GM19099 (cell line): ENCODE data around the gene WASF2.

Experiments used
- POLR2A ChIP-seq: IDR thresholded peaks from 3 replicates; pipeline ENCODE4 v1.6.1; 2011; ENCODE audit warnings: low read depth; ENCODE audit not compliant: insufficient read length; ENCODE audit errors: extremely low read depth

WASF2 gene

DNA sequence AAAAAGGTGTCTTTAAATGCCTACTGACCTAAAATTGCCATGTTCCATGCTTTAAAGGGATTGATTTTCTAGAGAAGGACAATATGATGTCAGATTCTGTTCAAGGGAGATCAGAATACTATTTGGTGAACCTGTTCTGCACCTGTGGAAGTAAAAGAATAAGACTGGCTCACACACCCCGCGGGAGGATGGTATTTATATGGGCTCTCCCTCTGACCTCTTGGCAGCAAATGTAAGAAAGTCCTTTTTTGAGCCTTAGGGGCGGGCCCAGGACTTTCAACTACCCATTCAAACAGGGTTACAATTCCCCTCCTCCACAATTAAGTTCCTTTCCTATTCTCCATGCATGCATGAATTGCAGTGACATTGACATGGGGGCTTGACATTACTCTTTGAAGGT lies 42.1 kb downstream of the WASF2 start:
- TF ChIP-seq POLR2A = no peak

DNA sequence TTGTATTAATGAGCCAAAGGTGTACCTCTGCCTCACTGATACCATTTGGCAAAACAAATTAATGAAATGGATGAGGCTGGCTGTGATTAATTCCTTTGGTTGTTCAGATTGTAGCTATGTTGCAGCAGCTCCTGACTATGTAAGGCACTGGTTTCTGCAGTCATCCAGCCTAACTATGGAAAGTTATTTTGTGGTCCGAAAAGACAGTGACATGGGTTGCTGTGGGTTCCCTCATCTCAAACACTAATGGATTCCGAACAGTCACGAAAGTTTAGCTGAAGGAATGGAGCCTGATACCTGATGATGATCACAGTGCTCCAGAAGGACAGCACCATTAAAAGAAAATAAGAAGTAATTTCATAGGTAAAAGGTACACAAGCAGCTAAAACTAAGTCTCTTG lies 42.6 kb downstream of the WASF2 start:
- TF ChIP-seq POLR2A = no peak

DNA sequence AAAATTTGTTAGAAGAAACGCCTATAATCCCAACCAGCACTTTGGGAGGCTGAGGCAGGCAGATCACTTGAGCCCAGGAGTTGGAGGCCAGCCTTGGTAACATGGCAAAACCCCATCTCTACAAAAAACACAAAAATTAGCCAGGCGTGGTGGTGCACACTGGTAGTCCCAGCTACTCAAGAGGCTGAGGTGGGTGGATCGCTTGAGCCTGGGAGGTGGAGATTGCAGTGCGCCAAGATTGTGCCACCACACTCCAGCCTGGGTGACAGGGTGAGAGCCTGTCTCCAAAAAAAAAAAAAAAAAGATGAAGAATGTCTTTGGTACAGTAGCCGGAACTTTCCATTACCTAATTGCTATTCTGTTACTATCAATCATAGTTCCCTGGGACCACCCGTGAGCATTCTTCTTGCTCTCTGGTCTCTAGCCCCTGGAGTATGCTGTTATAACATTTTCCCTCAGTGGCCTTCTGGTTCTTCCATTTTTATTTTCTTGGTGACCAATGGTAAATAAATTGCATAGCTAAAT lies 43.4 kb downstream of the WASF2 start:
- no peak for TF ChIP-seq POLR2A

DNA sequence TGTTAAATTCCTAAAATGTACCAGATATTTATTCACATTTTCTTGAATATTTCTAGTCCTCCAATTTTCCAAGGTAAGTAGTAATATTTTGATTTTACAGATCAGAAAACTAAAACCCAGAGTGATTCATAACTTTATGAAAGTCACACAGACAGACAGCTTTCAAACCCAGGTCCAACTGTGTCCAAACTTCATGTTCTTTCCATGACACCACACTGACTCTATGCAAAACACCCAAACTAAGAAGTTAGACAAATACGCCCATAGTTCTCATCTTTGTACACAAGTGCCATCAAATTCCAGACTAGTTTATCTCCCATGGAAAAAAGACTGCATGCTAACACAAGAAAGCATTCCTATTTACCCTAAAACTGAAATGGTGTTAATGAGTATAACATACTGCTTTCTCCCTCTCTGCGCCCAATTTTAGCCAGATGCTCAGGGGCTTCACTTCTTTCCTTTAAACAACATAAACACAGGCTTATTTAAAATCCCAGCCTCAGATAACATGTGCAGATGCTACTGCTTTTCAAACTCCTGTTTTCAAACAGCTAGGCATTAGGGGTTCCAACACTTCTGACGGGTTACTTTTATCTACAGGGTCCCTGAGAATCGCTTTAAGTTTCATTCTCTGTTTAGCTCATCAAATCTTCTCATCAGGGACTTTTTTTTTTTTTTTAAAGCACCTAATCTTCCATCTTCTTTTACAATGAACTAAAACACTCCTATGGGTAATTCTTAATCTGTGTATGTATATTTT lies 44.6 kb downstream of the WASF2 start:
- TF ChIP-seq POLR2A = no peak

DNA sequence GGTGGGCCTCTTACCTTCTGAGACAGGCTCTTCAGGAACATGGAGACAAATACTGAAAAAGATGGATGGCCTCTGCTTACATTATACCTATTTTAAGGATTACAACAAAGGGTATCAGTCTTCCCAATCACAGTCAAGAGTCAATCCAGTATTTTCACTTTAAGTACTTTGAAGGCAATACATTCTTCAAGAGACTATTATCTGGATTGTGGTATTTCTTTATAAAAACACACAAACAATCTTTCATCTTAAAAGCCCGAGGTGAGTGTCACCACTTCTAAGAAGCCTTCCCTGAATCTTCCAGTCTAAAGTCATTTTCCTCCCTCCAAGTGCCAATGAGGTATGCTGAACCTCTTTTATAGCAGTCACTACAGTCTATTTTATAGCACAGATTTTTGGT lies 45.3 kb downstream of the WASF2 start:
- no peak for TF ChIP-seq POLR2A

DNA sequence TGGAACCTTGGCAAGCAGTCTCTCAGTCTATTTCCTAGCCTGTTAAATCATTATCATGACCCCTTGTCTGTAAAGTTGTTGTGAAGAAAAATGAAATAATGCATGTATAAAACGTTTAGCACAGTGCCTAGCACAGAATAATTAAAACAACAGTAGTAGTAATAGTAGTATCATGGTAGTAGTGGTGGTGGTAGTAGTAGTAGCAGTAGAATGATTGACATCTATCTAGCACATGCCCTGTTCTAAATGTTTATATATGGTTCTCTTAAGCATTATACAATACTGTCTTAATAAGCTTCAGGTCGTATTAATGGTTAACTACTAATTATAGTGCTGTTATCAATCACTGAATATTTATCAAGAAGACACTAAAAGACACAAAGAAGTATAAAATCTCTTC lies 50.8 kb downstream of the WASF2 start:
- no peak for TF ChIP-seq POLR2A

DNA sequence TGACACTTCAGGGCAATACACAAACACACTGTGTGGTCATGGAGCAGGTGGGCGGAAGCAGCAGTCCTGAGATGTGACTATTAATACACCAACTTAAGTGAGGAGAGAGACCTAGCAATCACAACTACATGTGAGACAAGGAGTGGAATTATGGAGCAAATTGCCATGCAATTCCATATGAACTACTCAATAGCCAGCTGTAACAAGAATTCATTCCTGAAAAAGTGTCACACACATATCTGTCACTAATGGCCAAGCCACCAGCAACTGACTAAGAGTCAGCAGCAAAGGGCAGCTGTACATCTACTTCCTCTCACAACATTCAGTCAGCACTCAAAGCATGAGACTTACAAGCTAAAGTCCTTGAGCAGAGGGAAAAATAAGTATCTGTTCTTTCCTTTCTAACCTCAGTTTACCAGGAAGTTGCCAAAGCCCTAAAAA lies 51.3 kb downstream of the WASF2 start:
- TF ChIP-seq POLR2A = no peak

DNA sequence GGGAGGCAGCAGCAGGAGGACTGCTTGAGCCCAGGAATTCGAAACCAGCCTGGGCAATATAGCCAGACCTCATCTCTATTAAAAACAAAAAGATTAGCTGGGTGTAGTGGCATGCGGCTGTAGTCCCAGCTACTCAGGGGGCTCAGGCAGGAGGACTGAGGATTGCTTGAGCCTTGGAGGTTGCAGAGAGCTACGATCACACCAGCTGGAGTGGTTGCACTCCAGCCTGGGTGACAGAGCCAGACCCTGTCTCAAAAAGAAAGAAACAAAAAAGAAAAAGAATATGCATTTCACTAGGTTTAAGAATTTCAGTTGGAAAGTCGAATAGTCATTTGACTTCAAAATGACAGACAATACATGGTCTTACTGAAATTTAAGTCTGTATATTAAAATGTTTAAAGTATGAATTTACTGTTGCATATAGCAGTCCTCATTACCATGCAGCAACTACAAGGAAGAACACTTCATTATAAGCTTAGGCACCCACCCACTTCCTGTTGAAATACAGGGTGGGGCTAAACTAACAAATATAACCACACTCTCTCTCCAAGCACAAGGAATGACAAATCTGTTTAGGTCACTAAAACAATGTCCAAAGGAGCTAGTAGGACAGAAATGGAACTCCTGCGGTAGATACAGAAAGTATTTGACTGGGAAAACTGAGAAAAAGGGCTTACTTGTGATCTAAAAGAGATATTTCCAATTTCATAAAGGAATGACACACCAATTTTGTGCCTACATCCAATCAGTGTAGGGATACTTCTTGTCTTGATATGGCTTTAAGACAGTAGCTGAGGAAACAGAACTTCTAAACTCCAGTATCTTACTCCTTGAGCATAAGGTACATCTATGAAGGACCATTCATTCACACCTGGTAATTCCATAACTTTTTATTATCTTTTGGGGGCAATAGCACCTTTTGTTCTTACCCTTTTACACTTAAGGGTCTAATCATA lies 53.5 kb downstream of the WASF2 start:
- no peak for TF ChIP-seq POLR2A

DNA sequence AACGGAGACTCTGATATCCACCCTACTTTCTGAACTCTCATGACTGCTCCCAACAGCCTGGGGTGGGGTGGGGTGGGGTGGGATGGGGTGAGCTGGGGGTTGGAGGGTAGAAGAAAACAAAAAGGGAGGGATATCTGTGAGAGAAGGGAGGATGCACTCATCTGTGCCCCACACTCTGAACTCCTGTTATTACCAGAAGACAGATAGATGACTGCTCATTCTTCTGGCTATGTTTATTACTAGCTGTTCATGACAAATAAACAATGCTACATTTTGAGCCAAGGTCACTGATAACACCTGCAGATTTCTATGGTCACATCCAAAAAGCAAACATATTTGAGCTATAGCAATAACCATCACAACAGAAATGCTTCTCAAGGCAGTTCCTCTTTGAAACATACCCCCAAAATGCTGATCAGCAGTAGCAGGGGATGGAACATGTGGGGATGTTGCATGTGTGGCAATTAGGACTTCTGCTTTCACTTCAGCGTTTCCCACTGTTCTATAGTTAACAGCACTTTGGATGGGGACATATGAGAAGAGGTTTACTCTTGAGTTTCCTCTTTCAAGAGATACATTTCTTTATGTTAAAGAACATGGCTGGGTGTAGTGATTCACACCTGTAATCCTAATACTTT lies 54.3 kb downstream of the WASF2 start:
- no peak for TF ChIP-seq POLR2A

DNA sequence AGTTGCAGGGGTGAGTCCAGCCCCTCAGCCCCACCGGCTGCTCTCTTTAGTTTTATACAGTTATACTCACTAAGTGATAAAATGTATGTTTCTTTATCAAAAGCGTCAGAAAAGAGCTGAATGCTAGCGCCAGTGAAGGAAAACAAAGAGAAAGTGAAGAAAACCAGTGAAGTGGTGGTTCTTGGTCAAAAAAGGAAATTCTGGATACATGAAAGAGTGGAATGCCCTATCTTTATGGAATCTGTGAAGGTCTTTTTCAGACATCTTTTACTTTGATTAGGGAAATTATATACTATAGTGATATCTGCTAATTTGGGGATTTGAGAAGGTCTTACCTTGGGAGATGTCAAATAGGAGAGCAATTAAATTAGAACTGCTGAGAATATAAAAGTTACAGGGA lies 56.3 kb downstream of the WASF2 start:
- no peak for TF ChIP-seq POLR2A

DNA sequence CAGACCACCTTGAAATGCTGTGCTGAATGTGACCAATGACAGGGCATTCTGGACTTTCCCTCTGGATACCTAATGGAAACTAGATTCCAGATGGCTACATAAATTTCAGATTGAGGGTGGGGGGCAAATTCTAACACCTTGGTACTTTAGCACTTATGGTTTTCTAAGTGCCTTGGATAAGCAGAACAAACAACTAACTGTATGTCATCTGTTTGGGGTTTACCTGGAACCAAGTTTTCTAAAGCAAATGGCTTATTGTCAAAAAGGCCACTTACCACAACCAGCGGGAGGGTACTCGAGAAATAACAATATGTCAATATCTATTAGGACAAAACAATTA lies 58.4 kb downstream of the WASF2 start:
- TF ChIP-seq POLR2A = no peak

DNA sequence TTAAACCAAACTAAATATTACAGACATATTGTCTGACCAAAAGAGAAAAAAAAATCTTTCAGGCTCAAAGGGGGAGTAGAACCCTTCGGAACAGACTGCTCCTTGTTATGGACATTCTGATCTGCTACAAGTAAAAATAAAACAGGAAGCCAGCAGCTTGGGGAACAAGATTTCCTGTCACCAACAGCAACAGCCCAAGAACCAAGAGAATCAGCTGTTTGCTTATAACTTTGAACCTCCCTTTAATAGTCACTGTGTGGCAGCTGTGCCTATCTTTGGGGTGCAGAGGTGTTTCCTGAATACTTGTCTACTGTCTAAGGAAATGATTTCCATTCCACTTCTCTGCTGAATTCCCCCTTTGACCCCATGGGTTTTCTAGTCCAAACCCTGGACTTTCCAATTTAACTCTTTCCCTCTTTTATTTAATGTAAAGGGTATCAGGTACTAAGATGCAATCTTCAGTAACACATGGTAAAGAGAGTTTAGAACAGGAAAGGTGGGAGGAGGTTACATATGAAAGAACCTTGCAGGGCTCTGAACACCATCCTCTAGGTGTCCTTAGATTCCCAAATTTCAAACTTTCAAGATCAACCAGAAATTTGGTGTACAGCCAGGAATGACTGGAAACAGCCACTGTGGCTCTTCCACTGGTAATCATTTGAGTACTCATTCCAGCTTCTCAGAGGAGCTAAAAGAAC lies 58.9 kb downstream of the WASF2 start:
- TF ChIP-seq POLR2A = no peak

DNA sequence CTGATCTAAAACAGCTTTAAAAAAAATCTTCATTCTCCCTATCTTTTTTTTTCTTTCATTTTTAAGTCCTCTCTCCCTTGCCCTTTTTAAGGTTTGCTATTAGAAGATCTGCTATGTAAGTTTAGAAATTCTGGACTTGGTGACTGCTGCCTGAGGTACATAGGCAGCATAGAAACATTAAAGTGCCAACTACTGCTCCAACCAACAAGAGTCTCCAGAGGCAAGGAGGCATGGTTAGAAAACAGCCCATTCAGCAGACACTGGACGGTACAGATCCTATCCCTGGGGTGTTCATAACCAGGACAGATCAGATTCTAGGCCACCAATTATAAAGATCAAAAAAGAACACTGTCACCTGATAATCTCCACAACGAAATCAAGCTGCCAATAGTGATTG lies 60.9 kb downstream of the WASF2 start:
- no peak for TF ChIP-seq POLR2A

DNA sequence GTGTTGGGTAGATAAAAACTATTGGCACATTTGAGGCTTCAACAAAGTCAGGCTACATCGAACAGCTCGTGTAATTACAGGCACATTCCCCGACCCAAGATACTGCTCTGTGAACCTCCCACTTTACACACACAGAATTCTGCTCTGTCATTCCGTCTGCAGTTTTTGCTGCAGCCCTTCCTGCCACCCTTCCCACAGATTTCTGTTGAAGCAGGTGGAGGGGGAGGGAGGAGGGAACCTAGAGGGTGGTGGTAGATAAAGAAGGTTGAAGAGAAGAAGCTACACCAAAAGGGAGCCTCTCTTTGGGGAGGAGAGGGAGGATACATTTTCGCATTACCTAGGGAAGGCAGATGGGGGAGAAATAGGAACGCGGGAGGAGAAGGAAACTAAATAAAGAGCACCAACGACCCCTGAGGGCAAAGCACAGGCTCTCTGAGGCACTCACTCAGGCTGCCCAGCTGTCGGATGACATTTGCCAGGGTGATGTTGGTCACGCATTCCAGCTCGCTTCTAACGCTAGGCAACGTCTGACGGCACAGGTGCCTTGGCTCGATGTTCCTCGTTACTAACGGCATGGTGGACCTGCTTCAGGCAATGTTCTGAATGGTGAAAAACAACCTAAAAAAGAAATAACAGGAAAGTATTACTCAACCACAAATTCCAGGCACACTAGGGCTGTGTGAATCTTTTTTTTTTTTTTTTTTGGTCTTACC lies 61.5 kb downstream of the WASF2 start:
- no peak for TF ChIP-seq POLR2A

DNA sequence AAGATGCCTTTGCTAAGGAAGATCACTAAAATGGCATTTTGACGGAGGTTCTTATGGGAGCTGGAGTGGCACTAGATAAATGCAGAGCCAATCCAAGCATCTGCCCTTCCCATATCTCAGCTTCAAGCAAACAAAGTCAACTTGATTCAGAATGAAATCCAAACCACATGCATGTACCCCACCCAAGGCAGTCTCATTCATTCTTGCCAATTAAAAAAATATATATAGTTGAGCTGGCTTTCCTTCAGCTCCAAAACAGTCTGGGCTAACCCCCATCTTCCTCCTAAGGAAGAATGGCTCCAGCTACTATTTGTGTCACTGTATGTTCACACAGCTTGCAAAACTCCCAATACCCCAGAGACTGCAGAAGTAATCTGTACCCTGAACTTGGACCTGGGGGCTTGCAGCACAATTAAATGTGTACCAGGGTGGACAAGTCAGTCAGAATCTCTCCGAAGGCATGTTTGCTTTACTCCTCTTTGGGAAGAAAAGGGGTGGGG lies 62.1 kb downstream of the WASF2 start:
- TF ChIP-seq POLR2A = no peak

DNA sequence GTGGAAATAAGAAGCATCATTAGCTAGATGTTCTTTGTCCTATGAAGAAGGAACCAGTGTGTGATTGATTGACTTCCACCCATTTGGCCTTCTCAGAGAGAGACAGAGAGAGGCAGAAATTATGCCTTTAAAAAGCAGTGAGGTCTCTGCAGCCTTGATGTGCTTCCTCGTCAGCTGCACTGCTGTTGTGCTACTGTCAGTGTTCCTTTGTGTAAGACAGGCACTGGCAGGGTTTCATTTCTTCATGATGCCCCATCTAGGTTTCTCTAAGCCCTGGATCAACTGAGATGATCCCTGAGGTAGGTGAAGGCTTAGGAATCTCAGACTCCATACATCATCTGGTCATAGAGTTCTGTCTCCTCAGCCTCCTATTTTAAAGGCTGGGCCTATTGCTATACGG lies 62.6 kb downstream of the WASF2 start:
- no peak for TF ChIP-seq POLR2A
